Measurements from ENCODE around the gene ARMC7. TPM values are rescaled to one million over a fixed set of nuclear protein-coding genes. Genes with fewer than 3 reads are reported as not detected.

ARMC7 gene
- total RNA-seq, 1 donor from 2014 or later: 6.4 TPM

DNA sequence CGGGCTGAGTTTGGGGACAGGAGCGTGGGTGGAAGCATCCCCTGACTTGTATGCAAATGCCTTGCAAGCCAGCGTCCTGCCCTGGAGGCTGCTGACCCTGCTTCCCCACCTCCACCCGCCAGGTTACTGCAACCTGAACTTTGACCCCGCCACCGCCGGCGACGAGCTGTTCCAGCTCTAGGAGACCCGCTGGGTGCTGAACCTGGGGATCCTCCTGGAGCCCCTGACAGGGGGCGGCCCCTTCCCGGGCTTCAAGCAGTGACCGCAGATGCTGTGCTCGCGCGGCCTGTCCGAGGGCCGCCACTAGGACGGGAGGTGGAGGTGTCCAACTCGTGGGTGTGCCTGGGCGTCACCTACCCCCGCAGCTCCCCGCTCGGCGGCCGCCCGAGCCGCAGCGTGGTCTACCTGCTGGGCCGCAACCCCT is 32.7 kb upstream of the ARMC7 start:
- intact Hi-C loops (cut with DNase I): no loop called here
- ATAC-seq (peak; percentile 4), DNase-seq (ENCODE audit: missing footprints) (no peak)

GRCh38 chr17:75077496-75078283 is 32.1 kb upstream of the ARMC7 start:
- ATAC-seq: peak; percentile 91
- intact Hi-C loops (cut with DNase I): no loop called here
- peak; percentile 91 for DNase-seq (ENCODE audit: missing footprints)

- peak; percentile 53 for DNase-seq (ENCODE audit: missing footprints)
- intact Hi-C loops (cut with DNase I): no loop called here
- peak; percentile 23 for ATAC-seq
Measured at GRCh38 chr17:75078284-75079022, 31.3 kb upstream of the ARMC7 start.

DNA sequence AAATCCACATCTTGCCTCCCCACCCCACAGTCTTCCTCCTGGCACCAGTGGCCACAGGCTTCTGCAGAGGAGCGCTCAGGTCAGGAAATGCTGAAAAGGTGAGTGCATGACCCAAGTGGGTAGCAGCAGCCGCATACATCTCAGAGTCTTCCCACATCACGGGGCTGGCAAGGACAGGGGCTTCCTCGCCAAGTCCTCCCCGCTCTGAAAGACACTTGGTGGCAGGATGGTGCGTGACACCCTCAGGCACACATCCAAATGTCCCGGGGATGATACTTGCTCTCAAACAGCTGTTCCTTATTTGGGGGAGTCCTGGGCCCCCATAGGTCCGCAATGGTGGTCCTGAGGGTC is 30.8 kb upstream of the ARMC7 start:
- DNase-seq (ENCODE audit: missing footprints) (peak; percentile 23), ATAC-seq (no peak)
- intact Hi-C loops (cut with DNase I): no loop called here

- DNase-seq (ENCODE audit: missing footprints) (no peak), ATAC-seq (no peak)
- intact Hi-C loops (cut with DNase I): no loop called here
Measured at GRCh38 chr17:75081611-75082540, 27.9 kb upstream of the ARMC7 start.

DNA sequence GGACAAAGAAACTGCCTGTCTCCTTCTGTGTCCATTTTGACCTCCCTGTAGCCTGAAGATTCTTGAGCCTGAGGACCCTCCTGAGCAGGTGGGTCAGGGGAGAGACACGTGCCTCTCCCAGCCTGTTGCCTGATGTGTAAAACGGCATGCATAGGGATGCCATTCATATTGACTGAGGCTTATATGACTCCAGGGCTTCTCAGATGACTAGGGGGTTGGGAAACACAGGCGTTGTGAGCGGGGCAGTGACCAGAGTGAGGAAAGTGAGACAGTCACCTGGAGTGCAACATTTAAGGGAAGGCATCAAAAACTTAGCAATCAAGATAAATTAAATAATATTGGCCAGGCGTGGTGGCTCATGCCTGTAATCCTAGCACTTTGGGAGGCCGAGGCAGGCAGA is 27.1 kb upstream of the ARMC7 start:
- ATAC-seq: no peak
- DNase-seq (ENCODE audit: missing footprints): no peak
- intact Hi-C loops (cut with DNase I): no loop called here

DNA sequence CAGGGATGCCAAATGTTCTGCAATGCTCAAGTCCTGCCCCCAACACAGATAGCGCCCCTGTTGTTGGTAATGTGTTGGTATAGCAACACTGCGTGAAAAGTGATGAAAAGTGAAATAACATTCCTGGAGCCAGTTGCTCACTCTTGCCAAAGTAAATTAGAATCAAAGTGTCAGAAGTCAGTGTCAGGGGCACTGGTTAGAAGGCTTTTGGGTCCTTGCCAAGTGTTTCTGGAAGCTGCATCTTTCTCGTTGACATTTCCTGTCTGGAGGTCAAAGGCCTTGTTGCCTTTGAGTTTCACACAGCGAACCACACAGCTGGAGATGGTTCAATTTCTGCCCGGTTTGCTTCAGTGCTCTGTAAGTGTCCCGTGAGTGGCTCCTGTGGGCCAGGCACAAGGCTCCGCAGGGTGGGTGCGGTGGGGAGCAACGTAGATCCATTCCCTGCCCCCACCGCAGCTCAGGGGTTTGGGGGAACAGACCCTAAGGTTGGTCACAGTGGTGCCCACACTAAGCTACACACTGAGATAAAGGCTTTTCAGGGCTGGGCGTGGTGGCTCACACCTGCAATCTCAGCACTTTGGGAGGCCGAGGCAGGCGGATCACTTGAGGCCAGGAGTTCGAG is 25.6 kb upstream of the ARMC7 start:
- no peak for DNase-seq (ENCODE audit: missing footprints)
- intact Hi-C loops (cut with DNase I): no loop called here

GRCh38 chr17:75086496-75087181 is 23.1 kb upstream of the ARMC7 start:
- no peak for ATAC-seq
- DNase-seq (ENCODE audit: missing footprints): no peak
- intact Hi-C loops (cut with DNase I): no loop called here

More for the DNA sequence above, 25.6 kb upstream of the ARMC7 start:
- no peak for ATAC-seq

GRCh38 chr17:75087182-75087557 is 22.6 kb upstream of the ARMC7 start:
- DNase-seq (ENCODE audit: missing footprints) (no peak), ATAC-seq (no peak)
- intact Hi-C loops (cut with DNase I): no loop called here

- DNase-seq (ENCODE audit: missing footprints) (peak; percentile 95), ATAC-seq (peak; percentile 95)
- intact Hi-C loops (cut with DNase I): no loop called here
Measured at GRCh38 chr17:75087558-75088453, 22.0 kb upstream of the ARMC7 start, which contains the start of gene SLC16A5. TSS of gene SLC16A5 (plus strand) at chr17:75087954. CDS start at chr17:75093637, 5,683 bp downstream.

DNA sequence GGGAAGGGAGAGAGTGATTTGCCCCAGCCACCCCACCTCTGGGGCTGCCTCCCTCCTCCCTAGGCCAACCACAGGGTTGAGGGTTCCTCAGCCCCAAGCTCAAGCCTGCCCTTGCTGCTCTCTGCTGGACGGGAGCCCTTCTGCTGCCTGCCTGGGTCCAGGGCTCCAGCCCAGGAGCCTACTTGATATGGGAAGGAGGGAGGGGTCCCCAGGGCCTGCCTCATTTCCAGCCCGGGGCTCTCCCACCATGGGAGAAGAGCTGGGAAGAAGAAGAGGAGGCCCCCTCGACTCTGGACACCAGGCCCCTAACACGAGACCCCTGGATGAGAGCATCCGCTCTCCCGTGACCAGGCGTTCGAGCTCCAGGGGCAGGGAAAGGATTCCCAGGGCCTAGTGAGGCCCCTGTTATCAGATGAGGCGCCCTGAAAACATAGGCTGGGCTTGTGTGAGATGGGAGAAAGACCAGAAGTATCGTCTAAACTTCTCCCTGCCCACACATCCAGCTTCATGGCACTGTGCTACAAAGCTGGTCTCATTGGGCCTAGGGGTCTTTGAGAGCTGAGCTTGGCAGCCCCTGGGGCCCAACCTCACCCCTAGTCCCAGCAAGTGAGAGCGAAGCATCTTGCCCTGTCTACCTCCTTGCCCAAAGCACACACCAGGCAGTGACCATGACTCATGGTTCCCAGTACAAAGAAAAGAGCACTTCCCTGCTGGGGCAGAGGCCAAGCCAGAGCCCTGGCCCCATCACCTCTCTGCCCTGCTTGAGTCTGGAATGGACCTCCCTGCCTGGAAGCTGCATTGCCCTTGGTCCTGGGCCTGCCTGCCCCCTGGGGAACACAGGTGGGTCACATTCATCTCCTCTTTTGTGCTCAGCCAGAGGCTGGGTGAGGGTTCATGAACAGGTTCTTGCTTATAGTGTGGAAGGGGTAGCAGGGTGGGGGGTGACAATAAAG is 21.0 kb upstream of the ARMC7 start:
- peak; percentile 8 for ATAC-seq
- no peak for DNase-seq (ENCODE audit: missing footprints)
- intact Hi-C loops (cut with DNase I): no loop called here

DNA sequence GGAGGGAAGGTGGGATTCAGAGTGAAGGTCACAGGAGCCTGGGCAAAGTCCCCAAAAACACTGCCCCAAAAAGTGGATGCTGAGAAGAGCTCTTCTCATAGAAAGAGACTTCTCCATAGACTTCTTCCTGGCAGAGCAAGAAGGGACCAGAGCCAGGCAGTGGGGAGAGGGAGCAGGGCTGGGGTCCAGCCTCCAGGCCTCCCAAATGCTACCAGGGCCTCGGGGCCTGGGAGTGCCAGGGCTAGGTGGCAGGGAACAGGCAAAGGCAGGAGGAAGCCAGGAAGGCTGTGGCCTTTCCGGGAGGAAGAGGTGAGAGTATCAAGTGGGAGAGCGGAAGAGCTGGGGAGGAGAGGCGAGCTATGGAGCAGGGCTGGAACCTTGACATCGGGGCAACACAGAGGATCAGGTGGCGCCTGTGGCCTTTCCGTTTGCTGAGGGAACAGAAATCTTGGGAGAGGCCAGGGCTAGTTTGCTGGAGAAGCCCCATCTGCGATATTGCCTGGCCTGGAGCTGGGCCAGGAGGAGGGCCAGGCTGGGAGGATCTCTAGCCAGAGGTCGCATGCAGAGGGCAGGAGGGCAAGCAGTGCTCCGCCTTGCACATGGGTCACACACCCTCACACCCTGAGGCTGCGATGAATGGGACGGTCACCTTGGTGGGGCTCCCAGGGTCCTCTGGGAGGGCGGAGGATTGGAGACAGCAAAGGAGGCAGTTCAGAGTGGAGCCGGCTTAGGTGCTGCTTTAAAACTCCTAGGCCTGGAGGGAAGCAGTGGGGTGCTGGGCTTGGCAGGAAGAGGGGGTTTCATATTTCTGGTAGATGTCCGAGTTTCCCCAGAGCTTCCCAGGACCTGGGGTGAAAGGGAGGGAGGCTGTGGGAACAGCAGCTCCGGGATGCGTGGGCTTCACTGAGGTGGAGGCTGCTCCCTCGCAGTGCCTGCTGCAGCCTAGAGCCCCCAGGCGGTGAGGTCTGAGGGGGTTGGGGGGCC is 18.6 kb upstream of the ARMC7 start:
- intact Hi-C loops (cut with DNase I): no loop called here
- DNase-seq (ENCODE audit: missing footprints): peak; percentile 74
- ATAC-seq: no peak

- ATAC-seq: no peak
Measured at GRCh38 chr17:75091855-75092327, 17.9 kb upstream of the ARMC7 start.

GRCh38 chr17:75093548-75094158 is 16.1 kb upstream of the ARMC7 start:
- ATAC-seq: no peak
- intact Hi-C loops (cut with DNase I): no loop called here

More at GRCh38 chr17:75091855-75092327, 17.9 kb upstream of the ARMC7 start:
- intact Hi-C loops (cut with DNase I): no loop called here
- no peak for DNase-seq (ENCODE audit: missing footprints)

More at GRCh38 chr17:75093548-75094158, 16.1 kb upstream of the ARMC7 start:
- no peak for DNase-seq (ENCODE audit: missing footprints)
